HG02870 (cell line): Measurements from ENCODE around the gene IL32.
"Not testable (repeated sequence)": the region's sequence is repeated elsewhere in the genome, so short reads cannot be mapped to it uniquely, and the experiment has no call there.

Experiments used
- ATAC-seq: cut with Tn5 transposase; IDR thresholded peaks from one replicate; pipeline ENCODE4 v1.9.1; 2021; ENCODE audit warnings: mild to moderate bottlenecking, moderate library complexity; ENCODE audit not compliant: unreplicated experiment

IL32 gene

GRCh38 chr16:3051009-3051408, 14.4 kb upstream of the IL32 start:
- no peak for ATAC-seq

GRCh38 chr16:3051494-3051893, 13.9 kb upstream of the IL32 start:
- no peak for ATAC-seq

GRCh38 chr16:3052571-3053329, 12.7 kb upstream of the IL32 start:
- not testable (repeated sequence) for ATAC-seq

GRCh38 chr16:3053330-3053710, 12.1 kb upstream of the IL32 start:
- ATAC-seq, result not testable (repeated sequence)

GRCh38 chr16:3054965-3055733, 10.3 kb upstream of the IL32 start:
- no peak for ATAC-seq

GRCh38 chr16:3055734-3056115, 9.7 kb upstream of the IL32 start:
- ATAC-seq, result not testable (repeated sequence)

GRCh38 chr16:3056336-3057180, 8.9 kb upstream of the IL32 start:
- ATAC-seq, result no peak

- no peak for ATAC-seq
These were observed 8.0 kb upstream of the IL32 start for GRCh38 chr16:3057181-3058138.

GRCh38 chr16:3058139-3059030, 7.1 kb upstream of the IL32 start:
- ATAC-seq, result no peak

GRCh38 chr16:3059041-3059722, 6.3 kb upstream of the IL32 start:
- peak; percentile 58 for ATAC-seq

- ATAC-seq, result no peak
These were observed 5.7 kb upstream of the IL32 start for GRCh38 chr16:3059723-3060242.

- no peak for ATAC-seq
These were observed 4.9 kb upstream of the IL32 start for GRCh38 chr16:3060339-3061127.

GRCh38 chr16:3062553-3062952, 2.9 kb upstream of the IL32 start:
- ATAC-seq, result no peak

GRCh38 chr16:3063625-3064386, 1.6 kb upstream of the IL32 start:
- no peak for ATAC-seq

GRCh38 chr16:3065742-3066439, 451 bp downstream of the IL32 start:
- ATAC-seq, result no peak

- no peak for ATAC-seq
These were observed 954 bp downstream of the IL32 start for GRCh38 chr16:3066440-3066748.

GRCh38 chr16:3068487-3068886, 3.0 kb downstream of the IL32 start:
- ATAC-seq, result no peak
